HG03060 (cell line): ENCODE results near the gene MUC13.

Experiments
- ATAC-seq: cut with Tn5 transposase; IDR thresholded peaks from one replicate; pipeline ENCODE4 v1.9.1; 2021; ENCODE audit warnings: low read depth, moderate number of reproducible peaks; ENCODE audit not compliant: unreplicated experiment

MUC13 gene

DNA sequence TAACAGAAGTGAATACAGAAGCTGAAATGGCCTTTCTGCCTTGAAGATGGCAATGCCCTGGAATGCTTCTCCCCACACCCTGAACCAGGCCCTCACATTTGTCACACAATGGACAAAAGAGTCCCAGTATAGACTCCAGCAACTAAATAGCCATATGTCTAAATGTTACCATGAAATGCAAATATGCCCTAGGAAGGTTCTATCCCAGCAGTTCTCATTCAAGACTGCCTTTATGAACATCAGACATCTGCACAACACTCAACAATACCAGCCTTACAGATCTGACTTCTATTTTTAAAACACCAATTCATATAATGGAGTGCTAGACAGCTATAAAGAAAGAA is 55.2 kb downstream of the MUC13 start:
- no peak for ATAC-seq

DNA sequence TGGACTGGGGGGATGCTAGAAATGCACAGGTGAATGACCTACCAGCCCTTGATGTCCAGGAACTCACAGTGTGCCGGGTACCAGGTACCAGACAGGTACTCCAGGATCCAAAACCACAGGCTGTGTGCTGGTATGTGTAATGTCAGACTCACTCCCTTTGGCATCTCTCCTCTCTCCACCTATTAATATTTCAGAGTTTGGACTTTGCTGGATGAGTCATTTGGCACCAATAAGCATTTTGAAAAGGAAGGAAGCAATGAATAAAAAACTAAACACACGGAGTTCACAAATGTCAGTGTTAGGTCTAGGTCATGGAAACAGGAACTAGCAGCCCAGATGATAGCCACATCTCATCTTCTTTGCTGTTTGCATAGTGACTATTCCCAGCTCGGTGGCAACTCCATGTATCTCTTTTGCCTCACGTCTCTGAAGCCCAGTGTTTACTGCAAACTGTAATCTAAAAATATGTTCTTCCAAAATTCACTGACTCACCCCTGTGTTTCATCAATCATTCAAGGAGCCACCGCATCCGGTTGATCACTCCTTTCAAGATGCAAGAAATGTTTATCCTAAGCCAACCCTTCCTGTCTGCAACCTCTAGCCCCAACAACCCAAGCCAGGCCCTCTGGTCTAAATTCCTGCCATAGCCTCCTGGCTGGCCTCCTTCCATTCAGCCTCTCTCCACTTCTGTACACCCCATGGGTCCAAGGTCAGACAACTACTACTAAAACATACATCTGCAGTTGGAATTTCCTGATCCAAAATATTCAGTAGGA is 55.8 kb downstream of the MUC13 start:
- no peak for ATAC-seq

DNA sequence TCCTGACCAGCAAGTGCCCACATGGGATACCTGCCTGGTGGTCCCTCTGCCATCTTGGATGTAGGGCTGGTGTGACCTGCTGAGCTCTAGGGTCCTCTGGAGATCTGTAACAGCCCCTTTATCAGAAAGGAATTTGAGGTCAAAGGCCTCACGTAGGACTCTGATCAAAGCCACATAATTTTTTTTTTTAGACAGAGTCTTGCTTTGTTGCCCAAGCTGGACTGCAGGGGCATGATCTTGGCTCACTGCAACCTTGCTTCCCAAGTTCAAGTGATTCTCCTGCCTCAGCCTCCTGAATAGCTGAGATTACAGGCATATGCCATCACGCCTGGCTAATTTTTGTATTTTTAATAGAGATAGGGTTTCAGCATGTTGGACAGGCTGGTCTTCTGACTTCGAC is 56.9 kb downstream of the MUC13 start:
- no peak for ATAC-seq

DNA sequence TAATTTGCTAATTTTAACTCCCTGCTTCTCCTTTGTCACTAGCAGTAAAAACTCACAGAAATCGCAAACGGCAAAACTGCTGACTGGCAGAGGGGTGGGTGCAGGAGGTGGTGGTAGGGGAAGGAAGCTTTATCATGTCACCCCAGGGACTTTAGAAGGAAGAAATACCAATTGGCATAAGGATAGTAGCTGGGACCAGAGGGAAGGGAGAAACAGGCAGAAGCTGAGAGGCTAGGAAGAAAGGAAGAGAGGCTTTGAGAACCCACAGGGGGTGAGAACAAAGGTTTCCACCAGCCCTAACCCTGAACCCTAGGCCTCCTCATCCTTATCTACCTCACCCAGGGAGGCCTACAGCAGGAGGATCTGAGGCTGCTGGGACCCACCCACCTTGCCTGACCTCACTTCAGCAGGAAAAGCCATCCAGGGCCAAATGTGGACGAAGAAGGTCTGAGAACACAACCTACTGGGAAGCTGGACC is 58.1 kb downstream of the MUC13 start:
- no peak for ATAC-seq

DNA sequence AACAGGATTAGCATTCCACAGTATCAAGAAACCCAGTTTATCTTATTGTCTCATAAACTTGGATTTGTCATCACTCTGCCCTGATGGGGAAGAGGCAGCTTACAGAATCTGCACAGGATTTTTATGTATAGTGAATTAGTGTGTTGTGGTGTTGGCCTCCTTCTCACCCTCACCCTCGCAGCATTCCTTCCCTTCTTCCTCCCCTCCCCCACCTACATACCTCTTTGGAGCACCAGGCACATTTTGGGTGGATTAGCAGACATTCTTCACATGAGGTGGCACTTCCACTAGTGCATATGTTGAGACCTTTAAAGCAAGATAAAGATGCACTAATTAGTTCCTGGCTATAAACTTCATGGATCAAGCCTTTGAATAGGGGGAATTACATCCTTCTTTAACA is 61.3 kb downstream of the MUC13 start:
- no peak for ATAC-seq

DNA sequence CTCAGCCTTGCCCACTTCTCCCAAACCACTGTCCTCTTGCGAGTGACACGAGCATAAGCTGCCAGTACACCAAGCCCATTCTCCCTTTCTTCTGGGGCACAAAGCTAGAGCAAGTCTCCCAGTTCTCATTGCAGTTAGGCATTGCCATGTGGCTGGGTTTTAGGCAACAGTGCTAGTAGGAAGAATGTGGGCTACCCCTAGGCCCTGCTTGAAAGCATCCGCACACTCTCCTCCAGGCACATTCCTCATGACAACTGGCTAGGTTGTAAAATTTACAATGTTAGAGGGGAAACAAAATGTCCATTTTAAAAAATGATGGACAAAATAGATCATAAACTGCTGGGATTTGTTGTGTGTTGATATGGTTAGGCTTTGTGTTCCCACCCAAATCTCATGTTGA is 67.0 kb downstream of the MUC13 start:
- no peak for ATAC-seq

DNA sequence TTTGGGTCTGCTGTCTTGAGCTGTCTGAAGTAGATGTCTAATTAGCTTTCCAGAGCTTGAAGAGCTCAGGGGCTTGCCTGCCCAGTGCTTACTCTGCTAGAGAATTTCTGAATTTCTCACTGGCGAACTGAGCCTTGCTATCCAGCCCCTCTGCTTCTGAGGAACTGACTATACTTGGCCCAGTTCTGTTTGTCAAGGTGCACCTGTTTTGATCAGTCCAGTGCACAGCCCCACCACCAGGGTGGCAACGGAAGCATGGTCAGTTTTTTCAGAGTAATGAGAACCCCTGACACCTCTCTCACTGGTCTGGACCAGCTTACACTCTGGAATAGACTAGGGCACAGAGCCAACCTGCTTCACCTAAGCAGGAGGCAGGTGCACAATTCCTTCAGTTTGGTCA is 72.5 kb downstream of the MUC13 start:
- no peak for ATAC-seq

DNA sequence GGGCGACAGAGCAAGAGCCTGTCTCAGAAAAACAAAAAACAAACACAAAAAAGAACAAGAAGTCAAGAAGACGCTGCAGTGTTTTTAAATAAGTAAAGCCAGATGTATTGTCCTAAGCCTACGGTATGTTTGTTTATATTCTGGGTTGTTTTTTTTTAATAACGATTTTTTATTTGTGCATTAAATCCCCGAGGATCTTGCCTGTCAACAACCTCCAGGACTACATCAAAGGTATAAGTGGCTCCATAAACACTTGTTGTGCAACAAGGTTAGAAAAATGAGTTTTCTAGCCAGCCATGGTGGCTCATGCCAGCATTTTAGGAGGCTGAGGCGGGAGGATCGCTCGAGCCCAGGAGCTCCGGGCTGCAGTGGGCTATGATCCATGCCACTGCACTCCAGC is 73.5 kb downstream of the MUC13 start:
- no peak for ATAC-seq

DNA sequence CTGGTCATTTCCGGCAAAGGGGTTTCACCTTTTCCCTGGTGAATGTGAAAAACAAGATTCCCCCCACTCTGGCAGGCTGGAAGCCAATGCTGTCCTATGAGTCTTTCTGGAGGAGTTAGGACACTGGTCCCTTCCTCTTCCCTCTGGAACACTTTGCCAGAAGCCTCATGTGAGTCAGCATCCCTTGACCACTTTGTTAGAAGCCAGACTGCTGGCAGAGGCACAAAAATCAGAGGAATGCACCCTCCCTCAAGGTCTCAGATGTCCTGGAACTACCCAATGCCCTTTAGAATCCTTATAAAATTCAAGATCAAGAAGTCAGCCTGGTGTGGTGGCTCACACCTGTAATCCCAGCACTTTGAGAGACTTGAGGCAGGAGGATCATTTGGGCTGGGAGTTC is 74.0 kb downstream of the MUC13 start:
- ATAC-seq, result no peak

DNA sequence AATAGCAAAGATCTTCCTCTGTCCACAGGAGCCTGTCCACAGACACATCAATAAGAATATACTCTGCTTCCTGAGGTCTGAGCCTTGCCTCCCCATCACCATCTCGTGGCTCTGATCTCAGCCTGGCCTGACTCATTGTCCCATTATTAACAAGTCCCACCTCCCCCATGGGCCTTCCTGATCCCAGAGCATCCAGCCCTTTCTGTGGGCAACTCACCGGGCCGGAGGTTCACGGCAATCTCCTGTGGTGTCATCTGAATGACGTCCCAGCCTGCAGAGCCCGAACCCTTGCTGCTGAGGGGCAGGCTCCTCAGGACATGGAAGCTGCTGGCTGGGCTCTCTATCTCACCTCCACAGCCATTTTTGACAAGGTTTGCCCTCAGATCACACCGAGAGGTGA is 75.5 kb downstream of the MUC13 start:
- no peak for ATAC-seq

DNA sequence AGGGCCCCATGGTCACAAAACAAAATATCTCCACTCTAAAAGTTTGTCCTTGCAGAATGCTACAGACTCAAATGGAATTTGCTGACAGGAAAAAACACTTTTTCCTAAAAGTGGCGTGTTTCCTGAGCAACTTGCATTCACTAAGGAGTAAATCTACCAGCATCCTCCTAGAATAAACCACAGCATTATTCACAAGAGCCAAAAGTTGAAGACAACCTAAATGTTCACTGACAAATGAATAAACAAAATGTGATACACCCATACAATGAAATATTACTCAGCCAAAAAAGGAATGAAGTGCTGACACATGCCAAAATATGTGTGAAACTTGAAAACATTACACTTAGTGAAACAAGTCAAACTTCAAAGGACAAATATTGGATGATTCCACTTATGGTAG is 76.3 kb downstream of the MUC13 start:
- ATAC-seq, result no peak

DNA sequence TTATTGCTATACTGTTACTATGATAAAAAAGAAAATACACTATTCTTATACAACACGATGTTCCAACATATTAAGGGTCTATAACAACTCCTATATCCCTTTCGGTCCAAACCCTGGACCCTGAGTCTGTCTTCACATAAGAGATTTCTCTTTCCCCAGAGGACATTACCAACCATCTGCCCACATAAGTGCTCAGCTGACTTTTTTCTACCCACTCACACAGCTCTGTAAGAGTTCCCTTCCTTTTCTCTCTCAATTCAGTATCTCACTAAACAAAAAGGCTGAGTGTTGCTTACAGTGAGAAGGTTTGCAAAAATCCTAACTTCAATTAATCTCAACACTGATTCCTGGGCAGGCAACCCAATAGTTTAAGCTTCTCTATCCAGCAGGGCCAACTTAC is 77.9 kb downstream of the MUC13 start:
- ATAC-seq, result no peak
